ENCODE measurements around the gene RAD51. TPM values are rescaled to one million over a fixed set of nuclear protein-coding genes. Genes with fewer than 3 reads are reported as not detected.

The RAD51 gene
- total and polyA plus RNA-seq, 9 of the 15 experiments (the other 6 are each of a cell fraction or from before 2014, with no cell fraction given), result 16.0 to 63.8 (median 34.6) TPM

GRCh38 chr15:40743921-40744814, 49.2 kb downstream of the RAD51 start (continued):
- TF ChIP-seq, protein P1, sequence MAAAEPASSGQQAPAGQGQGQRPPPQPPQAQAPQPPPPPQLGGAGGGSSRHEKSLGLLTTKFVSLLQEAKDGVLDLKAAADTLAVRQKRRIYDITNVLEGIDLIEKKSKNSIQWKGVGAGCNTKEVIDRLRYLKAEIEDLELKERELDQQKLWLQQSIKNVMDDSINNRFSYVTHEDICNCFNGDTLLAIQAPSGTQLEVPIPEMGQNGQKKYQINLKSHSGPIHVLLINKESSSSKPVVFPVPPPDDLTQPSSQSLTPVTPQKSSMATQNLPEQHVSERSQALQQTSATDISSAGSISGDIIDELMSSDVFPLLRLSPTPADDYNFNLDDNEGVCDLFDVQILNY (CRISPR knock-in tag; IDR thresholded peaks at IDR 0.05), result no peak
- TF ChIP-seq KDM1A (IDR thresholded peaks at IDR 0.05), result no peak
- no peak for TF ChIP-seq VEZF1 (CRISPR knock-in tag; IDR thresholded peaks at IDR 0.05)
- TF ChIP-seq, protein P2, sequence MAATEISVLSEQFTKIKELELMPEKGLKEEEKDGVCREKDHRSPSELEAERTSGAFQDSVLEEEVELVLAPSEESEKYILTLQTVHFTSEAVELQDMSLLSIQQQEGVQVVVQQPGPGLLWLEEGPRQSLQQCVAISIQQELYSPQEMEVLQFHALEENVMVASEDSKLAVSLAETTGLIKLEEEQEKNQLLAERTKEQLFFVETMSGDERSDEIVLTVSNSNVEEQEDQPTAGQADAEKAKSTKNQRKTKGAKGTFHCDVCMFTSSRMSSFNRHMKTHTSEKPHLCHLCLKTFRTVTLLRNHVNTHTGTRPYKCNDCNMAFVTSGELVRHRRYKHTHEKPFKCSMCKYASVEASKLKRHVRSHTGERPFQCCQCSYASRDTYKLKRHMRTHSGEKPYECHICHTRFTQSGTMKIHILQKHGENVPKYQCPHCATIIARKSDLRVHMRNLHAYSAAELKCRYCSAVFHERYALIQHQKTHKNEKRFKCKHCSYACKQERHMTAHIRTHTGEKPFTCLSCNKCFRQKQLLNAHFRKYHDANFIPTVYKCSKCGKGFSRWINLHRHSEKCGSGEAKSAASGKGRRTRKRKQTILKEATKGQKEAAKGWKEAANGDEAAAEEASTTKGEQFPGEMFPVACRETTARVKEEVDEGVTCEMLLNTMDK (IDR thresholded peaks at IDR 0.05; ENCODE audit: borderline replicate concordance, insufficient read depth, low read depth, low read length, poor library complexity, severe bottlenecking), result no peak
- TF ChIP-seq ERF (CRISPR knock-in tag; IDR thresholded peaks at IDR 0.05), result no peak
